Astrocyte of the cerebellum (primary cell): ENCODE data around the gene ZNF423.

Experiments used
- DNase-seq: peaks from one replicate; pipeline ENCODE4 v3.0.0-alpha.2; 2011; ENCODE audit warnings: low read depth
- H3K4me3 ChIP-seq: 2 replicates; pipeline ENCODE4 v1.5.1; 2011; ENCODE audit warnings: mild to moderate bottlenecking, low read depth, low read length, moderate library complexity
- CTCF ChIP-seq: IDR thresholded peaks from 2 replicates; pipeline ENCODE4 v1.5.1; 2012; ENCODE audit warnings: low read length, low read depth, moderate library complexity, mild to moderate bottlenecking; ENCODE audit errors: missing control alignments
- in situ Hi-C: cut with HindIII; loops from 2 replicates; pipeline ENCODE4 v1.10.0; 2017; ENCODE audit warnings: low sequenced_read_pairs

The ZNF423 gene

GRCh38 chr16:49776734-49777133, 79.2 kb downstream of the ZNF423 start:
- in situ Hi-C loops = no loop called here
- no peak for TF ChIP-seq CTCF
- no peak overlapping the region for H3K4me3 ChIP-seq
- no peak for DNase-seq

- no peak for TF ChIP-seq CTCF
- no peak for DNase-seq
- in situ Hi-C loops = no loop called here
- no peak overlapping the region for H3K4me3 ChIP-seq
These were observed 79.8 kb downstream of the ZNF423 start for GRCh38 chr16:49776085-49776595.

GRCh38 chr16:49775581-49775980, 80.3 kb downstream of the ZNF423 start:
- in situ Hi-C loops = no loop called here
- no peak for DNase-seq
- TF ChIP-seq CTCF = no peak
- H3K4me3 ChIP-seq = no peak overlapping the region

- no peak overlapping the region for H3K4me3 ChIP-seq
- in situ Hi-C loops = no loop called here
- no peak for TF ChIP-seq CTCF
- DNase-seq = no peak
These were observed 80.9 kb downstream of the ZNF423 start for GRCh38 chr16:49775018-49775417.

GRCh38 chr16:49773534-49774475, 82.1 kb downstream of the ZNF423 start:
- in situ Hi-C loops = no loop called here
- no peak for TF ChIP-seq CTCF
- no peak overlapping the region for H3K4me3 ChIP-seq
- DNase-seq = no peak

- no peak overlapping the region for H3K4me3 ChIP-seq
- DNase-seq = no peak
- TF ChIP-seq CTCF = no peak
- in situ Hi-C loops = no loop called here
These were observed 87.9 kb downstream of the ZNF423 start for GRCh38 chr16:49767998-49768397.
